CD4-positive, alpha-beta T cell treated with Interleukin-15 for 1 hour (primary cell): ENCODE measurements around the gene FCHSD1.

Experiments
- DNase-seq: peaks from one replicate; pipeline ENCODE4 v3.0.0-alpha.2; 2020

FCHSD1 gene

GRCh38 chr5:141672841-141673813 lies 21.9 kb upstream of the FCHSD1 start:
- no peak for DNase-seq

- no peak for DNase-seq
These were observed 21.0 kb upstream of the FCHSD1 start for GRCh38 chr5:141672071-141672840.

GRCh38 chr5:141669520-141669919 lies 18.3 kb upstream of the FCHSD1 start:
- no peak for DNase-seq

GRCh38 chr5:141668601-141669265 lies 17.5 kb upstream of the FCHSD1 start:
- no peak for DNase-seq

GRCh38 chr5:141665995-141666940 lies 15.1 kb upstream of the FCHSD1 start:
- no peak for DNase-seq

GRCh38 chr5:141664733-141665461 lies 13.7 kb upstream of the FCHSD1 start:
- DNase-seq = peak; percentile 70

- no peak for DNase-seq
These were observed 12.3 kb upstream of the FCHSD1 start for GRCh38 chr5:141663506-141663905.

GRCh38 chr5:141662028-141662427 lies 10.8 kb upstream of the FCHSD1 start:
- DNase-seq = no peak

GRCh38 chr5:141657937-141658545 lies 6.8 kb upstream of the FCHSD1 start:
- DNase-seq = no peak

GRCh38 chr5:141657404-141657803 lies 6.2 kb upstream of the FCHSD1 start:
- DNase-seq = no peak

GRCh38 chr5:141656396-141656795 lies 5.2 kb upstream of the FCHSD1 start:
- no peak for DNase-seq

GRCh38 chr5:141655020-141655419 lies 3.8 kb upstream of the FCHSD1 start:
- DNase-seq = no peak

- DNase-seq = no peak
These were observed 3.1 kb upstream of the FCHSD1 start for GRCh38 chr5:141654298-141654697.

GRCh38 chr5:141651728-141652105 lies 499 bp upstream of the FCHSD1 start:
- DNase-seq = no peak

GRCh38 chr5:141649972-141650371 lies 1.2 kb downstream of the FCHSD1 start:
- no peak for DNase-seq

- no peak for DNase-seq
These were observed 2.0 kb downstream of the FCHSD1 start for GRCh38 chr5:141649056-141649688.

GRCh38 chr5:141647851-141648250 lies 3.4 kb downstream of the FCHSD1 start:
- no peak for DNase-seq

- DNase-seq = no peak
These were observed 4.0 kb downstream of the FCHSD1 start for GRCh38 chr5:141647242-141647641.

- no peak for DNase-seq
These were observed 5.2 kb downstream of the FCHSD1 start for GRCh38 chr5:141646026-141646425.

GRCh38 chr5:141641634-141642267 lies 9.5 kb downstream of the FCHSD1 start:
- no peak for DNase-seq
